Activated T-helper 2 cell treated with anti-CD3 and anti-CD28 coated beads, Interferon-gamma antibody, Interleukin-2, Interleukin-4, amounts not matched to agents 10 μg/mL and 5 μg/mL and 100 μg/mL, durations not matched to agents 14 hours and 24 hours and 36 hours (primary cell): ENCODE measurements around the gene GRIN2B. TPM values are rescaled to one million over a fixed set of nuclear protein-coding genes. Genes with fewer than 3 reads are reported as not detected.

Experiments
- DNase-seq: peaks from one replicate; pipeline ENCODE4 v3.0.0; 2021; ENCODE audit warnings: low spot score
- H3K27ac Mint-ChIP-seq: one replicate; pipeline ENCODE4 v1.8.0; 2021; ENCODE audit warnings: mixed read lengths
- H3K27me3 Mint-ChIP-seq: one replicate; pipeline ENCODE4 v1.8.0; 2021; ENCODE audit warnings: low read depth, mixed read lengths
- H3K36me3 Mint-ChIP-seq: one replicate; pipeline ENCODE4 v1.8.0; 2021; ENCODE audit warnings: low read depth, mixed read lengths
- H3K4me1 Mint-ChIP-seq: one replicate; pipeline ENCODE4 v1.8.0; 2021; ENCODE audit warnings: low read depth, mixed read lengths
- H3K4me3 Mint-ChIP-seq: one replicate; pipeline ENCODE4 v1.8.0; 2021; ENCODE audit warnings: low read depth, mild to moderate bottlenecking, moderate library complexity, mixed read lengths
- H3K9me3 Mint-ChIP-seq: one replicate; pipeline ENCODE4 v1.8.0; 2021; ENCODE audit warnings: mixed read lengths
- intact Hi-C: fragments of 100-400 bp; cut with micrococcal nuclease; formaldehyde crosslinking; loops from one replicate; pipeline ENCODE4 v1.15.1; 2023
- total RNA-seq: library from RNA; stranded (reverse); gene quantifications from 2 replicates; pipeline ENCODE4 v1.2.3, GENCODE V29; 2022

Gene GRIN2B
- total RNA-seq, 1 donor from 2014 or later: not detected

GRCh38 chr12:13947276-13947946 is 34.0 kb downstream of the GRIN2B start:
- no peaks in the 10 kb centered on the region for H3K9me3 Mint-ChIP-seq
- intact Hi-C loops: no loop called here
- no peaks in the 10 kb centered on the region for H3K4me1 Mint-ChIP-seq

DNA sequence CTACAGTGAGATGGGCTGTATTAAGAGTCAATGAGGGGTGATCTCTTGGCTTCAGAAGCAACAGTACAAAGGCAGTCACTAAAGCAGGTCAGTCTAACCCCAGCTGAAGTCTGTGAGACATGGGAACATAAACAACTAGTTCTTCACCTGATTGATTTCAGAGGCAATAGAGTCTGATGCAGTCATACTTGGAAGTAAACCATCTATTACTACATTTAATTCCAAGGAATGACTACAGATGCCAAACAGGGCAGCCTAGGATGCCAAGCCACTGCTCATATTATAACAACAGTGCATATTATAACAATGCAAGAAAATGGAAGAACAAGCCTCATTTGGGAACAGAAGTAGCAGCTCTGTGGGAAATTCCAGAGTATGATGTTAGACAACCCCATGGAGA is 35.8 kb downstream of the GRIN2B start:
- Mint-ChIP-seq H3K4me3 (no peak overlapping the region), H3K4me1 (no peaks in the 10 kb centered on the region), H3K36me3 (no peaks in the 10 kb centered on the region)

More at GRCh38 chr12:13947276-13947946, 34.0 kb downstream of the GRIN2B start:
- no peak overlapping the region for H3K27ac Mint-ChIP-seq
- no peaks in the 10 kb centered on the region for H3K36me3 Mint-ChIP-seq
- DNase-seq: no peak
- peaks cover 5% of the 10 kb centered on the region for H3K27me3 Mint-ChIP-seq
- H3K4me3 Mint-ChIP-seq: no peak overlapping the region

GRCh38 chr12:13945236-13945635 is 36.2 kb downstream of the GRIN2B start:
- intact Hi-C loops: no loop called here
- Mint-ChIP-seq H3K27me3 (peaks cover 6% of the 10 kb centered on the region), H3K36me3 (no peaks in the 10 kb centered on the region), H3K4me3 (no peak overlapping the region), H3K9me3 (no peaks in the 10 kb centered on the region), H3K4me1 (no peaks in the 10 kb centered on the region), H3K27ac (no peak overlapping the region)
- no peak for DNase-seq

More for the DNA sequence above, 35.8 kb downstream of the GRIN2B start:
- DNase-seq: no peak
- Mint-ChIP-seq H3K9me3 (no peaks in the 10 kb centered on the region), H3K27ac (no peak overlapping the region), H3K27me3 (peaks cover 6% of the 10 kb centered on the region)
- intact Hi-C loops: no loop called here

DNA sequence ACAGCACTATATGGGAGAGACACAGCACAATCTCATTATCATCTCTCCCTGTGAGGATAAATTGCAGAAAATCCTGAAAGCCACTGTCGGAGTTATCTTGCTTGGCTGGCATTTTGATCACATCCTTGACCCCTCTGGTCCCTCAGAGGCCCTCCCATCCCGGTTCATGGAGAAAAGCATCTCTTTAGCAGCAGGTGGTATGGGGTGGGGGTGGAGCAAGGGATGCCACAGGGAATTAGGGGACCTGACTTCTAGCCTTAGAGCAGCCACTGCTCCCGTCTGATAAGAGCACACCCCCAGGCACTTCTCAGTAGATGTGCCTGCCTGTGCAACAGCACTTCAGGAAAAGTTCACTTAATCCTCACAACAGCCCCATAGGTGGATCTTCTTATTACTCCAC is 38.6 kb downstream of the GRIN2B start:
- no peaks in the 10 kb centered on the region for H3K9me3 Mint-ChIP-seq
- intact Hi-C loops: no loop called here
- H3K36me3 Mint-ChIP-seq: no peaks in the 10 kb centered on the region
- no peak overlapping the region for H3K4me3 Mint-ChIP-seq
- no peak for DNase-seq
- H3K27me3 Mint-ChIP-seq: peaks cover 6% of the 10 kb centered on the region
- no peak overlapping the region for H3K27ac Mint-ChIP-seq
- no peaks in the 10 kb centered on the region for H3K4me1 Mint-ChIP-seq

DNA sequence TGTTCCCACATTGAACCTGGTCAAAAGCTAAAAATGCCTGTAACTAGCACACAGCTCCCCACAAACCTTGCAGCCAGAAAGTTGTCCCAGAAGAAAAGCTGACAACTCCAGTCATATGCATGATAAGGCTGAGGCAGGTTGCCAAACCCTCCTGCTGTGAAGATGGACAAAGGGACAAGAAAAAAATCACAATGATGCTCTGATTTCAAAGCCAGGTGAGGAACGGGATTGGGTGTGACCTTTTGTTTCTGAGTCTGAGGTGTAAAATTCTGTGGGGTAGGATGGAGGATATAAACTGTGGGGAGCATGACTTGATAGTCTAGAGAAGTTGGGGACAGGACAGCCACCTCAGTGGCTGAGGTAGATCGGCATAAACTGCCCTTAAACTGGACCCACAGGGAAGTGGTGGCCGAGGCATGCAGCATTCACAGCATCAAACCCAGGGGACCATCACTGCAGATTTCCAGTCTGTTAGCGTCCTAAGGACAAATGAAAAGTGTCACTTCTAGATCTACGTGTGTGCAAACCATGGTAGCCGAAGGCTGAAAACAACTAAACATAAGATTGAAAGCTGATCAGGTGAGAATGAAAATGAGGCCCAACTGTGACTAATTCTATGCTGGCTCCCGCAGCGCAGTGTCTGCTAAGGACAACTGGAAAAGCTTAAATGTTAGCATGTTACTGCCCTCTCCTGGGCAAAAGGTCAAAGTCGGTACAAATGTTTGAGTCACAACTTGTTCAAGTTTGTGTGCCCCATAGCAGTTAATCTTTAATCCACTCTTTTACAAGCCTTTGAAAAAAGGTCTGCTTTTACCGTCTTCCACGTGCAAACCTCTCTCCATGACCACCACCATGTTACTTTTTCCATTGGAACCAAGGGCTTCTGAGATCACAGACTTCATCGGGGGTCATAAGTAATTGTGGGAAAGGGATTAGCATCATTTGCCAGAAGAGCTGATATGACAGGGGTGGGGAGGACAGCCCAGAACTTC is 39.8 kb downstream of the GRIN2B start:
- intact Hi-C loops: no loop called here
- peaks cover 6% of the 10 kb centered on the region for H3K27me3 Mint-ChIP-seq
- H3K4me1 Mint-ChIP-seq: no peaks in the 10 kb centered on the region
- H3K4me3 Mint-ChIP-seq: no peak overlapping the region
- no peak for DNase-seq
- H3K9me3 Mint-ChIP-seq: no peaks in the 10 kb centered on the region
- no peak overlapping the region for H3K27ac Mint-ChIP-seq
- H3K36me3 Mint-ChIP-seq: no peaks in the 10 kb centered on the region

GRCh38 chr12:13940335-13940865 is 41.0 kb downstream of the GRIN2B start:
- peaks cover 6% of the 10 kb centered on the region for H3K27me3 Mint-ChIP-seq
- no peak overlapping the region for H3K27ac Mint-ChIP-seq
- H3K4me3 Mint-ChIP-seq: no peak overlapping the region
- no peaks in the 10 kb centered on the region for H3K4me1 Mint-ChIP-seq
- no peaks in the 10 kb centered on the region for H3K9me3 Mint-ChIP-seq
- no peak for DNase-seq
- intact Hi-C loops: no loop called here
- no peaks in the 10 kb centered on the region for H3K36me3 Mint-ChIP-seq

DNA sequence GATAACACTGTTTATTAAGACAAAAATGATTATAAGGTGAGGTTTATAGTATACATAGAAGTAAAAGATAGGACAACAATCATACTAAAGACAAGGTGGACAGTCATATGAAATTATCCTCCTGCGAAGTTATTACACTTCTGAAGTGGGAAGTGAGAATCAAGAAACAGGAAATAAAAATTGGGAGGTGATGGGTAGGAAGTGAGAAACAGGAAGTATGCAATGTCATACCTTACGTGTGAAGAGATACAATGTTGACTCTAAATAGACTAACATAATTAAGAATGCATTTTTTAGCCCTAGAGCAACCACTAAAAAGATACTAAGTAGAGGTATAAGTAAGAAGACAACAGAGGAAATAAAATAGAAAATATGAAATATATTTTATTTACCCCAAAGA is 43.7 kb downstream of the GRIN2B start:
- no peaks in the 10 kb centered on the region for H3K36me3 Mint-ChIP-seq
- no peaks in the 10 kb centered on the region for H3K9me3 Mint-ChIP-seq
- H3K27ac Mint-ChIP-seq: no peak overlapping the region
- H3K4me3 Mint-ChIP-seq: no peak overlapping the region
- H3K4me1 Mint-ChIP-seq: no peaks in the 10 kb centered on the region
- intact Hi-C loops: no loop called here
- DNase-seq: no peak
- peaks cover 2% of the 10 kb centered on the region for H3K27me3 Mint-ChIP-seq

DNA sequence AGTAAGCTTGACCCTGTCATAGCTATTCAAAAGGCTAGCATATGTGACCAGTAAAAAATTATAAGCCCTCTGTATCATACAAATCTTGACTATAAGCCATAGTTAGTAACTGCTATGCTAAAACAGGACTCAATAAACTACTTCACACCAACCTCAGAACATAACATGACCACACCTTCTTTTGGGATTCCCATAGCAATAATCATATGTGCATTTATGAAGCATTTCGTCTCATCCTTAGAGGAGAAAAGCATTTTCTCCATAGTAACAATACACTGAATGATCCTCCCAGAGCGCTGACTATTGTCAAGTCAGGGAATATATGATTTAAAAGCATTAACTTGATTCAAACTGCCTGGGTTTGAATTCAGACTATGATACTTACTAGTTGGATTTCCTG is 46.2 kb downstream of the GRIN2B start:
- H3K36me3 Mint-ChIP-seq: no peaks in the 10 kb centered on the region
- H3K9me3 Mint-ChIP-seq: no peaks in the 10 kb centered on the region
- DNase-seq: no peak
- H3K4me1 Mint-ChIP-seq: no peaks in the 10 kb centered on the region
- intact Hi-C loops: no loop called here
- H3K27ac Mint-ChIP-seq: no peak overlapping the region
- H3K4me3 Mint-ChIP-seq: no peak overlapping the region
- H3K27me3 Mint-ChIP-seq: no peaks in the 10 kb centered on the region
